ENCODE results near the gene PIAS1. TPM values are rescaled to one million over a fixed set of nuclear protein-coding genes. Genes with fewer than 3 reads are reported as not detected.

Gene PIAS1
- total RNA-seq, 1 experiment from 2014 or later, result 29.7 TPM

- H3K4me1 Mint-ChIP-seq, result no peaks in the 10 kb centered on the region
- TF ChIP-seq EMX1 (CRISPR knock-in tag; IDR thresholded peaks at IDR 0.05) (no peak), USF1 (CRISPR knock-in tag; IDR thresholded peaks at IDR 0.05) (no peak), HMGA2 (CRISPR knock-in tag; IDR thresholded peaks at IDR 0.05) (no peak), SMAD4 (CRISPR knock-in tag; IDR thresholded peaks at IDR 0.05) (no peak), SOX15 (CRISPR knock-in tag; IDR thresholded peaks at IDR 0.05) (no peak), CDX4 (CRISPR knock-in tag; IDR thresholded peaks at IDR 0.05; ENCODE audit: borderline replicate concordance) (no peak), JUN (CRISPR knock-in tag; IDR thresholded peaks at IDR 0.05) (no peak), PRDM15 (CRISPR knock-in tag; IDR thresholded peaks at IDR 0.05) (no peak), TP53 (CRISPR knock-in tag; IDR thresholded peaks at IDR 0.05) (no peak), FOXK1 (CRISPR knock-in tag; IDR thresholded peaks at IDR 0.05) (no peak), TEAD1 (CRISPR knock-in tag; IDR thresholded peaks at IDR 0.05) (no peak), ERG (CRISPR knock-in tag; IDR thresholded peaks at IDR 0.05) (no peak), ZNF317 (CRISPR knock-in tag; IDR thresholded peaks at IDR 0.05; ENCODE audit: borderline replicate concordance, low read depth) (no peak), ZNF532 (CRISPR knock-in tag; IDR thresholded peaks at IDR 0.05; ENCODE audit: borderline replicate concordance) (no peak), ARID4B (CRISPR knock-in tag; IDR thresholded peaks at IDR 0.05; ENCODE audit: borderline replicate concordance) (no peak), E2F4 (CRISPR knock-in tag; IDR thresholded peaks at IDR 0.05; ENCODE audit: borderline replicate concordance, low read depth) (no peak), ZSCAN18 (CRISPR knock-in tag; IDR thresholded peaks at IDR 0.05) (no peak), ZNF121 (CRISPR knock-in tag; IDR thresholded peaks at IDR 0.05) (no peak)
- CTCF ChIA-PET, result interaction anchor here (0.7 to 0.9 kb wide), 2 partner anchors 10 to 321 kb away, joined by 3 read pairs; no protein-coding TSS in a partner anchor
- H3K4me3 Mint-ChIP-seq, result no peak overlapping the region
- H3K9me3 Mint-ChIP-seq, result no peaks in the 10 kb centered on the region
- peaks cover 50% of the 10 kb centered on the region for H3K36me3 Mint-ChIP-seq
- DNase-seq (ENCODE audit: low spot score), result no peak
- no peak overlapping the region for H3K27ac Mint-ChIP-seq
- no peak for ATAC-seq
- H3K27me3 Mint-ChIP-seq (ENCODE audit: low read depth), result no peaks in the 10 kb centered on the region
- POLR2A ChIA-PET, result interaction anchor here (1.0 kb wide), 1 partner anchor 277 kb away, joined by 3 read pairs; no protein-coding TSS in a partner anchor
Measured at GRCh38 chr15:68184616-68185480, 130.7 kb downstream of the PIAS1 start.

Data from WTC11 (cell line).